Measurements from ENCODE around the gene FPGS. TPM values are rescaled to one million over a fixed set of nuclear protein-coding genes. Genes with fewer than 3 reads are reported as not detected.

Gene FPGS
- total RNA-seq, 1 experiment from 2014 or later, result 70.6 TPM

- POLR2A ChIA-PET, result interaction anchor here (0.7 kb wide), 1 partner anchor 38 kb away, joined by 3 read pairs; no protein-coding TSS in a partner anchor
- CTCF ChIA-PET, result no interaction called here
- ATAC-seq, result no peak
These were observed 6.4 kb downstream of the FPGS start for GRCh38 chr9:127809002-127809539.

More at GRCh38 chr9:127809002-127809539, 6.4 kb downstream of the FPGS start:
- no TSS peak for BruUV-seq (replicated peaks)
- 0 out of 2 replicates have a peak overlapping the region, but pooled peaks have one; percentile 2 for H3K9ac ChIP-seq (ENCODE audit: low read length)
- no peak overlapping the region for H3K4me3 ChIP-seq (replicated peaks in 1 of 2; ENCODE audit: low read depth in 1 of 2, low read length in 2 of 2)
- peaks cover 4% of the 10 kb centered on the region; the same call in 1 of the 2 replicates for H4K20me1 ChIP-seq (ENCODE audit: insufficient read depth)
- RAD21 ChIA-PET (ENCODE audit: low non-redundant PET in 1 of 2, low total read pairs in 2 of 2, uncharacterized antibody in 2 of 2, unreplicated experiment in 2 of 2), result no interaction called here
- no peaks in the 10 kb centered on the region for H3K9me3 ChIP-seq (ENCODE audit: control insufficient read depth in 1 of 2, insufficient read depth in 1 of 2, low read depth in 1 of 2, low read length in 2 of 2)
- H3K4me2 ChIP-seq (ENCODE audit: low read length), result no peak overlapping the region
- TF ChIP-seq SRF (IDR thresholded peaks at IDR 0.05; ENCODE audit: low read depth), result no peak
- TF ChIP-seq EZH2 (IDR thresholded peaks at IDR 0.05), result no peak
- TF ChIP-seq YY1 (IDR thresholded peaks at IDR 0.05; ENCODE audit: extremely low read depth, insufficient replicate concordance, low read depth, low read length), result no peak
- TF ChIP-seq, protein P1, sequence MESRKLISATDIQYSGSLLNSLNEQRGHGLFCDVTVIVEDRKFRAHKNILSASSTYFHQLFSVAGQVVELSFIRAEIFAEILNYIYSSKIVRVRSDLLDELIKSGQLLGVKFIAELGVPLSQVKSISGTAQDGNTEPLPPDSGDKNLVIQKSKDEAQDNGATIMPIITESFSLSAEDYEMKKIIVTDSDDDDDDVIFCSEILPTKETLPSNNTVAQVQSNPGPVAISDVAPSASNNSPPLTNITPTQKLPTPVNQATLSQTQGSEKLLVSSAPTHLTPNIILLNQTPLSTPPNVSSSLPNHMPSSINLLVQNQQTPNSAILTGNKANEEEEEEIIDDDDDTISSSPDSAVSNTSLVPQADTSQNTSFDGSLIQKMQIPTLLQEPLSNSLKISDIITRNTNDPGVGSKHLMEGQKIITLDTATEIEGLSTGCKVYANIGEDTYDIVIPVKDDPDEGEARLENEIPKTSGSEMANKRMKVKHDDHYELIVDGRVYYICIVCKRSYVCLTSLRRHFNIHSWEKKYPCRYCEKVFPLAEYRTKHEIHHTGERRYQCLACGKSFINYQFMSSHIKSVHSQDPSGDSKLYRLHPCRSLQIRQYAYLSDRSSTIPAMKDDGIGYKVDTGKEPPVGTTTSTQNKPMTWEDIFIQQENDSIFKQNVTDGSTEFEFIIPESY (IDR thresholded peaks at IDR 0.05; ENCODE audit: extremely low read depth, insufficient replicate concordance, low read length), result no peak
- no peak for TF ChIP-seq ZFX (IDR thresholded peaks at IDR 0.05)
- TF ChIP-seq EGR1 (IDR thresholded peaks at IDR 0.05; ENCODE audit: low read depth), result no peak
- no peak overlapping the region for H2AFZ ChIP-seq (ENCODE audit: low read depth, low read length, poor library complexity, severe bottlenecking)
- intact Hi-C loops (cut with micrococcal nuclease), result no loop called here
- H3K9me2 ChIP-seq (ENCODE audit: insufficient read depth), result no peaks in the 10 kb centered on the region
- no peak for DNase-seq (ENCODE audit: low read depth, low spot score)
- H3K27me3 ChIP-seq (ENCODE audit: insufficient read depth, low read length), result no peaks in the 10 kb centered on the region
- peaks cover 24% of the 10 kb centered on the region for H3K79me2 ChIP-seq (ENCODE audit: insufficient read depth, low read length)
- peaks cover 17 to 51% of the 10 kb centered on the region in 2 experiments; a peak in 3 of 4 replicates for H3K36me3 ChIP-seq (ENCODE audit: control insufficient read depth in 1 of 2, insufficient read depth in 2 of 2, low read length in 2 of 2)
- peaks cover 6 to 18% of the 10 kb centered on the region in 2 experiments for H3K4me1 ChIP-seq (ENCODE audit: control insufficient read depth in 1 of 2, insufficient read depth in 2 of 2, low read length in 2 of 2)
- H3K27ac ChIP-seq (ENCODE audit: low read depth, low read length), result peak overlapping the region; percentile 21
